ENCODE results near the gene GLTP.
"Not testable (repeated sequence)": the region's sequence is repeated elsewhere in the genome, so short reads cannot be mapped to it uniquely, and the experiment has no call there.

The GLTP gene, protein sequence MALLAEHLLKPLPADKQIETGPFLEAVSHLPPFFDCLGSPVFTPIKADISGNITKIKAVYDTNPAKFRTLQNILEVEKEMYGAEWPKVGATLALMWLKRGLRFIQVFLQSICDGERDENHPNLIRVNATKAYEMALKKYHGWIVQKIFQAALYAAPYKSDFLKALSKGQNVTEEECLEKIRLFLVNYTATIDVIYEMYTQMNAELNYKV

DNA sequence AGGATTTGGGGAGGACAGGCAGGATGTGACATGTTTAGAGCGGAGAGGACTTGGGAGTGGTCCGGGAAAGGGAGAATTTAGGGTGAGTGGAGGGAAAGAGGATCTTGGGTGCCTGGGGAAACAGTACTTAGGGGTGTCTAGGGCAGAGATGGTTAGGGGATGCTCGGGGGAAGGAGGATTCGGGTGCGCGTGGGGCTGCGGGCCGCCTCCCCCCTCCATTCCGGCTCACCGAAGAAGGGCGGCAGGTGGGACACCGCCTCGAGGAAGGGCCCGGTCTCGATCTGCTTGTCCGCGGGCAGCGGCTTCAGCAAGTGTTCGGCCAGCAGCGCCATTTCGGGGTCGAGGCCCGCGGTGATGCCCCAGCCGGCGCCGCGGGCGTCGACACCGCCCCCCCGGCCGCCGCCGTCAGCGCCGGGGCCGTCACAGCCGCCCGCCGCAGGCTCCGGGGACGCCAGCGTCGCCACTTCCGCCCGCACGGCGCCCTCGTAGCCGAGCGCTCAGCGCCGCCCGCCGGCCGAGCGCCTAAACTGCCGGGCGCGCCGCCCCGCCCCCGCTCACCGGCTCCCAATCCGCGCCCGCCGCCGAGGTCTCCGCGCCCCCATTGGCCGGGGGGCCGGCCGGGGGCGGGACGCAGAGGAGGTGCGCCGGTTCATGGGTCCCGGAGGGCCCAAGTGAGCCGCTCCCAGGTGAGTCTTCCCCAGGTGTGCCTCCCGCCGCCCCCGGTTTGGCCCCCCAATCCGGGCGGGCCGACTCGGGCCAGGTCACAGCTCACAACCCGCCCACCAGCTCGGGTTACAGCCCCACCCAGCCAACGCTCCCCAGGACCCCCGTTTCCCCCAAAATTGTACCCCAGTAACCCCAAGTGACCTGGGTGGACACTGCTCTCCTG lies at the start of gene GLTP:
Gene GLTP, minus strand, starts transcription at position 499 of the 889 bp plus-strand sequence. Its CDS starts 167 bp downstream, at position 332.
- DNase-seq (ENCODE audit: low read depth in 2 of 2) = peak; percentile 46 to 47

DNA sequence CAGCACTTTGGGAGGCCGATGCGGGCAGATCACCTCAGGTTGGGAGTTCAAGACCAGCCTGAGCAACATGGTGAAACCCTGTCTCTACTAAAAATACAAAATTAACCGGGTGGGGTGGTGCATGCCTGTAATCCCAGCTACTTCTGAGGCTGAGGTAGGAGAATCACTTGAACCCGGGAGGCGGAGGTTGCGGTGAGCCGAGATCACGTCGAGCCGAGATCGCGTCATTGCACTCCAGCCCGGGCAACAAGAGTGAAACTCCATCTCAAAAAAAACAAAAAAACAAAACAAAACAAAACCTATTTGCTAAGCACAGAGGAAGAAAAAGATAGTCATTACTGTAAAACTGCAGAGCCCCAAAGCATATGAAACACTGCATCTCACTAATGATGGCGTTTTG lies 49.0 kb upstream of the GLTP start:
- DNase-seq (ENCODE audit: low read depth in 2 of 2) = not testable (repeated sequence)

DNA sequence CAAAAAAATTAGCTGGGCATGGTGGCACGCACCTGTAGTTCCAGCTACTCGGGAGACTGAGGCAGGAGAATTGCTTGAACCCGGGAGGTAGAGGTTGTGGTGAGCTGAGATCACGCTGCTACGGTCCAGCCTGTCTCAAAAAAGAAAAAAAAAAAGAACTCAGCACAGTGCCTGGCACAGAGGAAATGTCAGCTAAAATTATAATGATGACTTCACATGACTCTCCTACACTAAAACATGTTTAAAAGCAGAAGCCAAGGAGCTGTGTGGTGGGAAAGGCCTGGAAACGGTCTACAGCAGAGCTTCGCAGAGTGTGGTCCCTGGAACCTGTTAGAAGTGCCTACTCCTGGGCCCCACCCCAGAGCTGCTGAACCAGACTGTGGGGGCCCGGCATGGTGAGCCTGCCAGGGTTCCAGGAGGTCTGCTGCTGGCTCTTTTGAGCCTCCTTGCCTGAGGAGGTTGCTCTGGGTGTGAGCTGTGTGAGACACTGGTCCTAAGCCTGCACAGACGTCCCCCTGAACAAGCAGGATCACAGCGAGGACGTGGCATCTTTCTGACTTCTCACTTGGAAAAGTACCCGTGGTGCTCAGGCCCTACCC lies 47.8 kb upstream of the GLTP start:
- no peak for DNase-seq (ENCODE audit: low read depth in 2 of 2)

DNA sequence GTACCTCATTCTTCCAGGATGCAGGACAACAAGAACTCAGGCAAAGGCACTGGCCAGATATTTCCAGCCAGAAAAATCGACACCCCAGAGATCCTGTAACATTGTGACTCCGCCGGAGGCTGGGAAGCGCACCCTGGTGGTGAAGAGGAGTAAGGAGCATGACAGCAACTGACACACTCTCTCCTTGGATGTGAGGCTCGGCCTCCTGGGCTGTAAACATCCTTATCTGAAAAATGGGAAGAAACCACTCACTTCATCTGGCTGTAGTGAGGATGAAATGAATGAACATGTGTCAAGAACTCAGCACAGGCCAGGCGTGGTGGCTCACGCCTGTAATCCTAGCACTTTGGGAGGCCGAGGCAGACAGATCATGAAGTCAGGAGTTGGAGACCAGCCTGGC lies 47.3 kb upstream of the GLTP start:
- no peak for DNase-seq (ENCODE audit: low read depth in 2 of 2)

DNA sequence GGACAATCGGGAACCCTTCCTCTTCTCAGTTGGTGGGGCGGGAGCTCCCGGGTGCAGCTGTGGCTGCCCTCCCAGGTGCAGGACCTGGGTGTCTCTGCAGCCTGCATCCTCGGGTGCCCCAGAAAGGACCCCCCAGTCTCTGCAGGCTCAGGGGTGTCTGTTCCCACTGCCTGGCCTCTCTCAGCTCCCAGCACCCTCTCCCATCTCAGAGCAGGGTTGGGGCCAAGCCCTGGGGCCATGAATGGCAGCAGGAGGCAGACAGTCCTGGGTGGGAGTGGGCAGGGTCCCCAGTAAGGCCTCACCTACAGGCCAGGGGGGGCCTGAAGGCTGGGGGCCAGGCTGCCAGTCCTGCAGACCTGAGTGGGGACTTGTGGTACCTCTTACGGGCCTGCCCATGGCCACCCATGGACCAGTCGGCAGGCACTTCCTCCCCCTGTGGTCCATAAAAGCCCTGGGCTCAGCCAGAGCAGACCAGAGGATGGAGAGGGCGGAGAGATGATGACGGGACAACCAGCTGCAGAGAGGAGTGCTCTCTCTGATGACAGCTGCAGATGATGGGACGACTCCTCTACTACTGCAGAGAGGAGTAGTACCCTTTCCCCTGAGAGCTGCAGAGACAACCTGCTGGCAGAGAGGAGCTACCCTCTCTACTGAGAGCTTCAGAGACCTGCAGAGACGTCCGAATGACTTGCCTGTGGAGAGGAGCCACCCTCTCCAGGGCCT lies 46.3 kb upstream of the GLTP start:
- no peak for DNase-seq (ENCODE audit: low read depth in 2 of 2)

DNA sequence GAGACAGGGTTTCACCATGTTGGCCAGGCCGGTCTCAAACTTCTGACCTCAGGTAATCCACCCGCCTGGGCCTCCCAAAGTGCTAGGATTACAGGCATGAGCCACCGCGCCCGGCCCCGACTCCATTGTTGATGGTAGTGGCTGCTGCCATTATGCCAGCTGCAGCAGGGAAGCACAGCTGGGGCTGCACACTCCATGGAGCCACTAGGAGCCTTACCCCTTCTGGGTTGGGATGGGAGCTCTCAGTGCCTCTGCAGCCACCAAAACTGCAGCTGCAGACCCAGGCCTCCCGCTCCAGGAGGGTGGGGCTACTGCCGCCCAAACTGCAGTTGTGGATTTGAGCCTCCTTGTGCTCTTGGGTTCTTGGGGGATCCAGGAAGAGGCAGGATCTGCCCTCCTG lies 45.7 kb upstream of the GLTP start:
- DNase-seq (ENCODE audit: low read depth in 2 of 2) = no peak

DNA sequence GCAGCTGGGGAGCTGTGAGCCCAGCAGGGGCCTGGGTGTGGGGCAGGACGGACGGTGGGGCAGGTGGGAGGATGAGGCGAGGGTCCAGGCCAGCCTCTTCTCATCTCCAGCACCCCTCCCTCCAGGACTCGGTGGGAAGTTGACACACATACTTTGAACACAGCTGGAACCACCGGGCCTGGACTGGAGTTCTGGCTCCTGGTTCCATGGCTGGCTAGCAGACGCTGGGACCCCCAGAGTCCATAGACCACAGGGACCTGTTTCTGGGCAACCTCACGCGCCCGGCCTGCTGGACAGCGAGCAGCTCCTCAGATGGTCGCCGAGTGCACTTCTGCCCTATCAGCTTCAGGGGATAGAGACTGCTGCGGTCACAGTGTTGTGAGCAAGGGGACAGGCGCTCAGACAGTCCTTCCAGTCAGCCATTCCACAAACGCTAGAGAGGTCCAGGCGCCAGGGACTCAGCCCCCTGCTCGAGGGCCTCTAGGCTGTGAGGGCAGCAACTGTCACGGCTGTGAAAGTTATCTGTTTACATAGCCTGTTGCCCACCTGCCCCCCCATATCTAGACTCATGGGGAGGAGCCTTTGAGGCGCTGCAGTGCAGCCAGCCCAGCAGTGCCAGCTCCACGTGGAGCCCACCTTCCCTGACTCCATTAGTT lies 45.0 kb upstream of the GLTP start:
- DNase-seq (ENCODE audit: low read depth in 2 of 2) = no peak

DNA sequence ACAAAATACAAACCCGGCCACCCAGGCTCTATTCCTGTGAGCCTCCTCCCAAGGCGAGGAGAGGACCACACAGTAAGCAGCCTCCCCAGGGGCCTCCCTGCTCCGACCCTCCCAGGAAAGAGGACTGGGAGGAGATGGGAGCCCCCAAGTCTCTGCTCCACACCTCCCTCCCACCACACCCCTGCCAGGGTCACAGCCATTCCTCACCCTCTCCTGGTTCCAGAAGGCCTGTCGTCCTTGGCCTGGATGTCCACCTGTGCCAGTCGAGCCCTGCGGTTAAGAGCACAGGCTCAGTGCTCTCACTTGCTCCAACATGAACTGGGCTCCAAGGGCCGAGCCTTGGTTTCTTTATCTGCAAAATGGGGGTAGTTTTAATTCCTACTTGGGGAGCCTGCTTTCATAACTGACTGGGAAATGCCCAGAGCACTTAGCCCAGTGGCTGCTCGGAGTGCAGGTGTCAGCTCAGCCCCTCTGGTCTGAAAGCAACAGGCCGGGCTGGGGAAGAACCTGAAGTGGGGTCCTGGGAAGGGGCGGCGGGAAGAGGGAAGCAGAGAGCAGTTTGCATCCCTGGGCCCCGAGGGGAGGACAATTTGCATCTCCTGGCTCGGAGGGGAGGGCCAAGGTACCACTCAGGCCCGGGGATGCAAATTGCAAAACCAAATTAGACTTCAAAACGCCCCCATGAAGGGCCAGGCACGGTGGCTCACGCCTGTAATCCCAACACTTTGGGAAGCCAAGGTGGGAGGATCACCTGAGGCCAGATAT lies 43.3 kb upstream of the GLTP start:
- DNase-seq (ENCODE audit: low read depth in 2 of 2) = no peak

DNA sequence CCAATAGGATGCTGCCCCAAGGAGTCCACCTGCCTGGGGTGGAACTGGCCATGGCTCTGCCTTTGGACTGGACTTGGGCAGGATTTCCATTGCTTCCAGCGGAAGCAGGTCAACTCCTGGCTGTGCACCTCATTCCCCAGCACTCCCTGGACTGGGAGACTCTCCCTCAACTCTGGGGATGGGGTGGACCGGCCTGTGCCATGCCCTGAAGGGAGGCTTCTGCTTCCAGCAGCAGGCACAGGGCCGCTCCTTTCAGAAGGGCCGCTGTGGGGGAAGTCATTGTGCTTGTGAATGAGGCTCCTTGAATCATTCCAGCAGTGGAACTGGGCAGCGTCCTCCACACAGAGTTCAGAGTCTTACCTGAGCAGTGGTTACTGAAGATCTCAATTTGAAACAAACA lies 42.7 kb upstream of the GLTP start:
- DNase-seq (ENCODE audit: low read depth in 2 of 2) = no peak

DNA sequence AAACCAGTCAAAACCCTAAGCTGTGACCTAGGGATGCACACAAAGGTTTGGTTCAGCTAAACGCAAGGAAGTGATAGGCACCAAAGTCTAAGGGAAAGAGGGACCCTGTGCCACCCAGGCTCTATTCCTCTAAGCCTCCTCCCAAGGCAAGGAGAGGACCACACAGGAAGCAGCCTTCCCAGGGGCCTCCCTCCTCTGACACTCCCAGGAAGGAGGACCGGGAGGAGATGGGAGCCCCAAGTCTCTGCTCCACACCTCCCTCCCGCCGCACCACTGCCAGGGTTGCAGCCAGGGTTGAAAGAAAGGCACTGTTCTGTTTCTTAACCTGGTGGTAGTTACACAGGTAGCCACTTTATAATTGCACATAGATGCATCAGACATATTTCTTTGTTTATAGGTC lies 41.6 kb upstream of the GLTP start:
- DNase-seq (ENCODE audit: low read depth in 2 of 2) = no peak

DNA sequence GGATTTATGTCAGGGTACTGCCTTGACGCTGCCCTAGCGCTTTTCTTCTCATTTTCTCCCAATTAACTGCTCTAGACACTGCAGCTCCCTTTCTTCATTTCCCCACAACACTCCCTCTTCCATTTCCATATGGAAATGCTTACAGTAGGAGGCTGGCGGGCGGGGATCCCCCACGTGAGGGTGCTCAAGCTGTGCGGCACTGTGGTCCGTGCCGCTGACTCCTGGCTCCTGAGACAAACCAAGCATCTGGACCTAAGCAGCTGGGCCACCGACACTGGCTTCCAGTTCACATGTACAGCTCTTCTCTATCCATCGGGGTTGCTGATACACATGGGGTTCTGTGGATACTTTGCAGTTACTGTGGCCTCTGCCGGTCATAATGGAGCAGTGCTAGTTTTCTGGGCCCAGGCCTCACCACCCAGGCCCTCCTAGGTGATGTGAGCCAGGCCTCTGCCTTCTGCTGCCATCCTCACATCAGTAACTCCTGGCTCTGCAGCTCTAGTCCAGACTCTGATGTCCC lies 40.0 kb upstream of the GLTP start:
- no peak for DNase-seq (ENCODE audit: low read depth in 2 of 2)

DNA sequence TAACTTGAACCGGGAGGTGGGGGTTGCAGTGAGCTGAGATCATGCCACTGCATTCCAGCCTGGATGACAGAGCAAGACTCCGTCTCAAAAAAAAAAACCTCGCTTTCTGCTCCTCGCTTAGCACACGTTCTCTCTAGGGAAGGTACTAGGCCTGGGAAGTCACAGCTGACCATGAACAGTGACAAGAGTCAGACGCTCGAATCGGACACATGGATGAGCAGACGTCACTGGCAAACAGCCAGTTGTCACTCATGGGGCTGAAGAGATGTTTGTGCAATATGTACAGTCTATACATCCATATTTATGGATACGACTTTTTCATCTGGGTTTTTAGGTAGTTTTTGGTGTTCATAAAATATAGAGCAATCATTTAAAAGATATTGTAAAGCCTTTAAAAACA lies 39.1 kb upstream of the GLTP start:
- DNase-seq (ENCODE audit: low read depth in 2 of 2) = no peak

DNA sequence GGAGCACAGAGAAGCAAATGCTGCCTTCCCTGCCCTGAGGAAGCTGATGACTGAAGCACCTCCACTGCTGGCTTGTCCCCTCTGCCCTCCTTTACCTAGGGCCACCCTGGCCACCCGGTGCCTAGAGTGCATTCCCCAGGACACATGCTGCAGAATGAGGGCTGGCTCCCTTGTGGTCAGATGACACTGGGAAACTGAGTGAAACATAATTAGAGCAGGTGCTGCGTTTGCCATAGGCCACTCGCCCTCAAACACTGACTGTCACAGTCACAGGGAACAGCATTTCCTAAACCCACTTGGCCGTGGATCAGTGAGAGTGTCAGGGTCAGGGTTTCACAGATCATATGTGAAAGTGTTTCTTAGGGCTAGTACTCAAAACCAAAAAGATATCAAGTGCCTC lies 35.7 kb upstream of the GLTP start:
- DNase-seq (ENCODE audit: low read depth in 2 of 2) = no peak

DNA sequence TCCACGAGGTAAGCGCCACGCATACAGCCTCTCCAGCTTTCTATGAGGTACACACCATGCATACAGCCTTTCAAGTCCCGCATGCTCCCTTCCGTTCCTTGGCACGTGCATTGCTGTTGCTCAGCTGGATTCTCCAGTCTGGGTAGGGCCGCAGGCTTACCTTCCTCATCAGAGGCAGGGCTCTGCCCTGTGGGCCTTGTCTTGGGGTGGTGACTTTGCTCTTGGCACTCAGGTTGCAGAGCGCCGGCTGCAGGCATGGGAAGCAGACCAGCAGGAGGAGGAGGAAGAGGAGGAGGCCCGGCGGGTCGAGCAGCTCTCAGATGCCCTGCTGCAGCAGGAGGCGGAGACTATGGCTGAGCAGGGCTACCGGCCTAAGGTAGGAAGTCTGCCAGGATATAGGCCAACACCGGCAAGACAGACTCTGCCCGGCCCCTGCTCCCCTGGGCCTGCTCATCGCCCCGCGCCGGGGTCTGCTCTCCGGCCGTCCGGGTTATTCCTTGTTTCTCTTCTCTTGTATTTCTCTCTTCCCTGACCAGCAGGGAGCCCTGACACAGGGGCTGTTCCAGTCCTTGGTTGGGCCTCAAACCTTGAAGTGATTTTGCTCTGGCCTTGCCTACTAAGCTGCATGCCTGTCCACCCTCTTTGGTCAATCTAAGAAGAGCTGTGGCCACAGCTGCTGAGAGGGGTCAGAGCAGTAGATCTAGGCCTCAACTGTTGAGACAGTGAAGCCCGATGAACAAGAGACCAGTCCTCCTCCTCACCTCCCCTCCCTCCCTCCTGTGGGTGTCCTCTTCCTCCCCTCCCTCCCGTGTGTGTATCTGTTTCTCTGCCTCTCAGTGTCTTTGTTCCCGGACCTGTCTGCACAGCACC lies 35.1 kb upstream of the GLTP start:
- DNase-seq (ENCODE audit: low read depth in 2 of 2) = no peak

DNA sequence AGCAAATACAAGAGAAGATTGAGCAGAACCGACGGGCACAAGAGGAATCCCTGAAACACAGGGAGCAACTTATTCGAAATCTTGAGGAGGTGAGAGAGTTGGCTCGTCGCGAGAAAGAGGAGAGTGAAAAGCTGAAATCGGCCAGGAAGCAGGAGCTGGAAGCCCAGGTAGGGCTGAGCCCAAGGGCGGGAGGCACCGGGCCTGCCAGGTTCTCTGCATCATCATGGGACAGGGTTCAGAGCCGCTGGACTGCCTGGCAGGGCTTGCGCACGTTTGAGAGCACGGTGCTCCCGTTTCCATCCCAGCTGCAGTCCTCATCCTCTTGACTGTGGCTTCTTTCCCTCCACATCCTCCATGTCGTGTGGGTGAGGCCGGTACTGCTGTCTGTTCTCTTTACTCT lies 34.1 kb upstream of the GLTP start:
- no peak for DNase-seq (ENCODE audit: low read depth in 2 of 2)

DNA sequence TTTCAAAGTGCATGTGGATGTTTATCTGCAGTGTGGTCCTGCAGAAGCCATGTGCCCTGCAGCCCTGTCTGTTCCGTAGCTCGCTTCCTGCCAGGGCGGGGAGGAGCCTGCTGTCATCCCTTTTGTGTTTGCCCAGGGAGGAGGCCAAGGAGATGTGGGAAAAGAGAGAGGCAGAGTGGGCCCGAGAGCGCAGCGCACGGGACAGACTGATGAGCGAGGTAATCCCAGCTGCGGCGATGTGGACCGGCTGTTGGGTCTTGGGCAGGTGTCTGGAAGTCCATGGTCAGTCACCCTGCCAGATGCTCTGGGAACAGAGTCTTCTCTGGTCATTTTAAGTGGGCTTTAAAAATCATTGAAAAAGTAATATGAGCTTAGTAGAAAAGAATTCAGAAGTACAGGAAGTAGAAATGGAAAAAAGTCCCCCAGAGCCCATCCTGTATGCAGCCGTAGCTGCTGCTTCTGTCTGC lies 32.5 kb upstream of the GLTP start:
- DNase-seq (ENCODE audit: low read depth in 2 of 2) = no peak

DNA sequence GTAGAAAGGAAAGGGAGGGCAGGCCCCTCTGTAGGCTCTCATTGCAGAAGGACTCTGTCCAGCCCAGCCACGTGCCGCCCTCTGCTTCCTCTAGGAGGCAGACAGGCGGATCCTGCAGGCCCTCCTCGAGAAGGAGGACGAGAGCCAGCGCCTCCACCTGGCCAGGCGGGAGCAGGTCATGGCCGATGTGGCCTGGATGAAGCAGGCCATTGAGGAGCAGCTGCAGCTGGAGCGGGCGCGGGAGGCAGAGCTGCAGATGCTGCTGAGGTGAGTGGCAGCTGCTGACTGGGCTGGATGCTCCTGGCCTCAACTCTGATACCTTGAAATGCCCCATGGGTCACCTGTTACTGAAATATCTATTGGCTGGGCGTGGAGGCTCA lies 30.6 kb upstream of the GLTP start:
- DNase-seq (ENCODE audit: low read depth in 2 of 2) = no peak

DNA sequence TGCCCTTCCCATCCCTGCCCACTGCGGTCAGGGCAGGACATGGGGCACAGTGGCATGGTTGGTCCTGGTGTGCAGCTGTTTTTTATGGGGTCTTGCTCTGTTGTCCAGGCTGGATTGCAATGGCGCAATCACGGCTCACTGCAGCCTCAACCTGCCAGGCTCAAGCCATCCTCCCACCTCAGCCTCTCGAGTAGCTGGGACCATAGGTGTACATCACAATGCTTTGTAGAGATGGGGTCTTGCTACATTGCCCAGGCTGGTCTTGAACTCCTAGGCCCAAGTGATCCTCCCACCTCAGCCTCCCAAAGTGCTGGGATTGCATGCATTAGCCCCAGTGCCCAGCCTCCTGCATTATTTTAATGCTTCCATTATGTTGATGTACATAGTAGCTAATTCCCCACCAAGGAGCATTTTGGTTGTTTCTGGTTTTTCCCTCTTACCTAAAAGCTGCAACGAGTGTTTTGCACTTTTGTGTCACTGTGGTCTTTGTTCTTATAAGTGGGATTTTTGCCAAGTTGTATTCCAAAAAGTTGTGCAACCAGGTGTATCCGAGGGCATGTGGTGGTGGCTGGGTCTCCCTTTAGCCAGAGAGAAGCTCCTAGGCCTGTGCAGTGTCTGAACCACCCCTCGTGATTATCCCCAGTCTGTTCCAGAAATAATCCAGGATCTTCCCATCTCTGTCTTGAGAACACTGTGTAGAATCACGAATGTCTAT lies 30.1 kb upstream of the GLTP start:
- DNase-seq (ENCODE audit: low read depth in 2 of 2) = no peak

DNA sequence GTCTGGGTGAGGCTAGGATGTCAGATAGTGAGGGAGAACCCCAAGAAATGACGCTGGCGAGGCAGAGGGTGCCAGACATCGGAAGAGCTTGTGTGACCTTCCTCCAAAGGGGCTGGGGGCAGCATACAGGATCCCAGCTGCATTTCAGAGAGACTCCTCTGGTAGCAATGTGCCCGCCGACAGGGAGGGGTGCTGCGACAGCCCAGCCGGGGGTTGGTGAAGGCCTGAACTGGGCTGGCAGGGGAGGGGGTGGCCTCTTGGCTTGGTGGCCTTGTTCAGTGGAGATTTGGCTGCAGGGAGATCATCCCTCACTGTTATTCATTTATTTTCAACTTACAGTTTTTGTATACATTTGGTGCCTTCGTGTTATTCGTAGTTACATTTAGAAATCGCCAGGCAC lies 25.0 kb upstream of the GLTP start:
- DNase-seq (ENCODE audit: low read depth in 2 of 2) = no peak

Measured in fibroblast of skin of left biceps (primary cell).